Subcutaneous adipose tissue (tissue), 4 donors: ENCODE data around the gene PPP1R15A. TPM values are rescaled to one million over a fixed set of nuclear protein-coding genes. Genes with fewer than 3 reads are reported as not detected.

Experiments
- CTCF ChIP-seq: fragments of 450-650 bp; IDR thresholded peaks from one replicate; pipeline ENCODE4 v1.5.1; 2016; ENCODE audit warnings: low read depth, mild to moderate bottlenecking, control low read depth, antibody characterized with exemption, moderate library complexity
- total RNA-seq, 4 donors: library from RNA; depleted of rRNA; stranded (reverse); fragments of >200 nt; gene quantifications; one replicate each; pipeline ENCODE4 v1.1.0, GENCODE V29; 2016

Gene PPP1R15A
- total RNA-seq, 4 donors from 2014 or later: 30.5 to 81.7 (median 48.3) TPM

DNA sequence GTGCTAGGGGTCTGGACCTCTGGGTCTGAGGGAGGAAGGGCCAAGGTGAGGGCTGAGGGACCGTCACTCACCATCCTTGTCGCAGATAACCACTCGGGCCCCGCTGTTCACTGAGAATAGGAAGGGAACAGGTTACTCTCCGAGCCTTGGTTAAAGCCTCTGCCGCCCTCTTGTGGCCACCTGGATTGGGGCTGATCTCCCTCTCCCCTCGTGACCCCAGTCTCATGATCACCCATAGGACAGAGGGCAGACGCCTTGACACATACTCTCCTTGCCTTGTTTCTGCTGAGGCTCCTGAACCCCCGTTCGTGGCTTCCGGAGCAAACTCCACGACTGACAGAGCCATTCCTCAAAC is 36.5 kb upstream of the PPP1R15A start:
- TF ChIP-seq CTCF: no peak

DNA sequence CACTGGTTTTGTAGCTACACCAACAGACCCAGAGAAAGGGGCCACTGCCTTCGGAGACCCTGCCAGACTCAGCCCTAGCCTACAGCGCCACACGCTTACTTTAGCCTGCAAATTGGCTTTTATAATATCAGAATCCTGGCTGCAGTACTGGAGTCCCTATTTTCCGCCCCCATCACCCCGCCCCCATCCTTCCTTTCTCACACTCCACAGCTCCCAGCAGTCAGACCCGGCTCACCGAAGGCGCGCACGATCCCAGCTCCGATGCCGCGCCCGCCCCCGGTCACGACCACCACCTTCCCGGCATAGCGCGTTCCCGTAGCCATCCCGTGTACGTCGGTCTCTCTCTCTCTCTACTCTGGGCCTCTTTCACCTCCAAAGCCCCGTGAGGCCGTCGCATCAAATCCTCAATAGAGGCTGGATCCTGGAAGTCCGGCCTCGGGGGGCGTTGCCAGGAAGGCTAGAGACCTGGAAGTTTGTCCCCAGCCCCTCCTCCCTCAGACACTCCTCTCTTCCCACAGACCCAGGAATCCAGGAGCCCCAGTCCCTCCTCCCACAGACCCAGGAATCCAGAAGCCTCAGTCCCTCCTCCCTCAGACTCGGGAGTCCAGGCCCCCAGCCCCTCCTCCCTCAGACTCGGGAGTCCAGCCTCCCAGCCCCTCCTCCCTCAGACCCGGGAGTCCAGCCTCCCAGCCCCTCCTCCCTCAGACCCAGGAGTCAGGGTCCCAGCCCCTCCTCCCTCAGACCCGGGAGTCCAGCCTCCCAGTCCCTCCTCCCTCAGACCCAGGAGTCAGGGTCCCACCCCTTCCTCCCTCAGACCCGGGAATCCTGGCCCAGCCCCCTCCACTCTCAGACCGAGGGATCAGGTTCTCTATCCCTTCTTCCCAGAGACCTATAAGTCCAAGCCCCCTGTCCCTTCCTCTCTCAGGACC is 35.9 kb upstream of the PPP1R15A start, which contains the start of gene HSD17B14:
TSS of gene HSD17B14 (minus strand) at position 403 of the 929 bp plus-strand sequence. CDS start at position 323, 80 bp downstream.
- TF ChIP-seq CTCF: no peak

- no peak for TF ChIP-seq CTCF
These were observed 35.1 kb upstream of the PPP1R15A start for GRCh38 chr19:48837051-48837524.

DNA sequence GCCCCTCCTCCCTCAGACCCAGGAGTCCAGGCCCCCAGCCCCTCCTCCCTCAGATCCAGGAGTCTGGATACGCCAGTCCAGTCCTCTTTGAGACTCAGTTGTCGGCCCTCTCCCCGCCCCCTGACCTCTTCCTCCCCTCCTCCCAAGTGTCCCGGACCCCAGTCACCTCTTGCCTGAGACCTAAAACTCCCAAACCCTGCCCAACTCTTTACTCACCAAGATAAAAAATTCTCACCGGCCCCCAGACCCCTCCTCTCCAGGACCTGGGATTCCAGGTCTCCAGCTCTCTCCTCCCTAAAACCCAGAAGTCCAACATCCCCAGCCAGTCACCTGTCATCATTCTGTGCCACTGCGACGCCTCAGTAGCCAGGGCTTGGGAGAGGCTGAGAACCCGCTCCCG is 34.5 kb upstream of the PPP1R15A start:
- no peak for TF ChIP-seq CTCF

DNA sequence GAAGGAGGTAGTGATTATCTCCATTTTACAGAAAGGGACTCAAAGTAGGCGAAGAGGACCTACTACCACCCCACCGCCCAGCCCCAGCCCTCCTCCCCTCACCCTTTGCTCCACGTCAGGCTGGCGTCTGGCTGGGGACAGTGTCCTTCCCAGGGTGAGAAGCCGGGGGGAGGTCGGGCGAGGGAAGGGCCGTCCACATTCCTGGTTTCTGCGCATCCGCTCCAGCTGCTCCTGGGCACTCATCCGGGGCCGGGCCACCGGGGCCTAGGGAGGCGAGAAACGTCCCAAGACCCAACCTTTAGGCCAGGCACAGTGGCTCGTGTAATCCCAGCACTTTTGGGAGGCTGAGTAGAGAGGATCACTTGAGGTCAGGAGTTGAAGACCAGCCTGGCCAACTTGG is 31.2 kb upstream of the PPP1R15A start:
- no peak for TF ChIP-seq CTCF

DNA sequence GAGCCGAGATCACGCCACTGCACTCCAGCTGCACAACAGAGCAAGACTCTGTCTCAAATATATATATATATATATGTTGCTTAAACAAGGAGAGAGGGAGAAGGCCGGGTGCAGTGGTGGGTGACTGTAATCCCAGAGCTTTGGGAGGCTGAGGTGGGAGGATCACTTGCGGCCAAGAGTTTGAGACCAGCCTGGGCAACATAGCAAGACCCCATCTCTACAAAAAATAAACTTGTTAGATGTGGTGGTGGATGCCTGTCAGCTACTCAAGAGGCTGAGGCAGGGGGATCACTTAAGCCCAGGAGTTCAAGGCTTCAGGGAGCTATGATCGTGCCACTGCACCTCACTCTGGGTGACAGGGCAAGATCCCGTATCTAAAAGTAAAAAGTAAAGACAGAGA is 30.6 kb upstream of the PPP1R15A start:
- TF ChIP-seq CTCF: no peak

- TF ChIP-seq CTCF: no peak
These were observed 29.4 kb upstream of the PPP1R15A start for GRCh38 chr19:48842789-48843162.
